HG03558 (cell line): Measurements from ENCODE around the gene ABI2.
"Not testable (repeated sequence)": the region's sequence is repeated elsewhere in the genome, so short reads cannot be mapped to it uniquely, and the experiment has no call there.

Source experiments
- ATAC-seq: cut with Tn5 transposase; IDR thresholded peaks from one replicate; pipeline ENCODE4 v1.9.1; 2021; ENCODE audit warnings: moderate number of reproducible peaks; ENCODE audit not compliant: unreplicated experiment; ENCODE audit errors: extremely low read depth

ABI2 gene

DNA sequence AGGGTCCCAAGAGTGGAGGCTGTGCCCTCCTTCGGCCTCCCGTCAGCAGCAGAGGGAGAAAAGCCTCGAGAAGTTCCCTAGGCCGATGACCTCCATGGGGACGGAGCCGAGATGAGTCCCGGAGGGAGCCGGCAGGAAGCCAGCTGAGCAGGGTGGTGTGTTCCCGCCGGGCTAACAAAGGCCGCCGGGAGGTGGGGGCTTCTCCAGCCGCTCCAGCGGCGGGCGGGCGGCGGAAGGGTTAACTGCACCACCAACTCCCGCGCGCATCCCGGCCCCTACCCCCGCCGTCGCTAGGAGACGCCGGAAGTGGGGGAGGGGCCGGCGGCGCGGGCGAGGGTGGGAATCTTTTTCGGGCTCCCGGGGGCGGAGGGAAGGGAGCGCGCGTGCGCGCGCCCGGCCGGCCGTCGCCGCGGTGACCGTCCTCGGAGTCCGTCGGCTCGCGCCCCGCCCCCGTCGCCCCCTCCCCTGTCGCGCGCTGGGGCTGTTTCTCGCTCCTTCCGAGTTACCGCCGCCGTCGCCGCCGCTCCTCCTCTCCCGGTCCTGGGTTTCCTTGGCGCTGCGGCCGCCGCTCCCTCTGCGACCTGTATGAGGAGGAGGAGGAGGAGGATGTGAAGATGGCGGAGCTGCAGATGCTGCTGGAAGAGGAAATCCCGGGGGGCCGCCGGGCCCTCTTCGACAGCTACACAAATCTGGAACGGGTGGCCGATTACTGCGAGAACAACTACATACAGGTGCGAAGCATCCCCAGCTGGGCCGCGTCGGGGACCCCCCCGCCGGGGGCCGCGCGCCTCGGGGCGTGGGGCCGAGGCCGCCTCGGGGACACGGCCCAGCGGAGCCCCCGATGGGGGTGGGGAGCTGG is at the start of gene ABI2:
Gene ABI2, plus strand, starts transcription at position 494 of the 859 bp plus-strand sequence. Its CDS starts 121 bp downstream, at position 615.
- no peak for ATAC-seq

- ATAC-seq = no peak
Observed at GRCh38 chr2:203279288-203279687, 48.9 kb upstream of the ABI2 start.

GRCh38 chr2:203280428-203281064 is 47.6 kb upstream of the ABI2 start:
- ATAC-seq = no peak

DNA sequence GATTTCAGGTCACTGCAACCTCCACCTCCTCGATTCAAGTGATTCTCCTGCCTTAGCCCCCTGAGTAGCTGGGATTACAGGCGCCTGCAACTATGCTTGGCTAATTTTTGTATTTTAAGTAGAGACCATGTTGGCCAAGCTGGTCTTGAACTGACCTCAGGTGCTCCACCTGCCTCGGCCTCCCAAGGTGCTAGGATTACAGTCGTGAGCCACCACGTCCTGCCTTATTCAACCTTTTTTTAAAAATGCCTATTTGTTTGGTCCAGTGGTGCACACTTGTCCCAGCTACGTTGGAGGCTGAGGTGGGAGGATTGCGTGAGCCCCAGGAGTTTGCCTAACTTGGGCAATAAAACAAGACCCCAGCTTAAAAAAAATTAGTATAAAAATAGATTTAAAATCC is 46.1 kb upstream of the ABI2 start:
- ATAC-seq = no peak

GRCh38 chr2:203286532-203286931 is 41.7 kb upstream of the ABI2 start:
- ATAC-seq = no peak

DNA sequence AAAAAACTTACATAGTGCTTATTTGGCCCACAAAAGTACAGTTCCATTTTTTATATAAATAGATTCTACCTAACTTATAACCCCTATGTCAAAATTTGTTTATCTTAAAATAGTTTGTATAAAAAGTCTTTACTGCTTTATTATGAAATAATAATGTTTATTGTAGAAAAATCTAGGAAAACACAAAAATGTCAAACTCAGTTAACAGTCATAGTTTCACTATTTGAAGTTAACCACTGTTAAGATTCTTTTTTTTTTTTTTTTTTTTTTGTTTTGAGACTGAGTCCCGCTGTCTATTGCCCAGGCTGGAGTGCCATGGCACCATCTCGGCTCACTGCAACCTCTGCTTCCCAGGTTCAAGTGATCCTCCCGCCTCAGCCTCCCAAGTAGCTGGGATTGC is 26.5 kb upstream of the ABI2 start:
- ATAC-seq = no peak

- not testable (repeated sequence) for ATAC-seq
Observed at GRCh38 chr2:203302586-203302985, 25.6 kb upstream of the ABI2 start.

DNA sequence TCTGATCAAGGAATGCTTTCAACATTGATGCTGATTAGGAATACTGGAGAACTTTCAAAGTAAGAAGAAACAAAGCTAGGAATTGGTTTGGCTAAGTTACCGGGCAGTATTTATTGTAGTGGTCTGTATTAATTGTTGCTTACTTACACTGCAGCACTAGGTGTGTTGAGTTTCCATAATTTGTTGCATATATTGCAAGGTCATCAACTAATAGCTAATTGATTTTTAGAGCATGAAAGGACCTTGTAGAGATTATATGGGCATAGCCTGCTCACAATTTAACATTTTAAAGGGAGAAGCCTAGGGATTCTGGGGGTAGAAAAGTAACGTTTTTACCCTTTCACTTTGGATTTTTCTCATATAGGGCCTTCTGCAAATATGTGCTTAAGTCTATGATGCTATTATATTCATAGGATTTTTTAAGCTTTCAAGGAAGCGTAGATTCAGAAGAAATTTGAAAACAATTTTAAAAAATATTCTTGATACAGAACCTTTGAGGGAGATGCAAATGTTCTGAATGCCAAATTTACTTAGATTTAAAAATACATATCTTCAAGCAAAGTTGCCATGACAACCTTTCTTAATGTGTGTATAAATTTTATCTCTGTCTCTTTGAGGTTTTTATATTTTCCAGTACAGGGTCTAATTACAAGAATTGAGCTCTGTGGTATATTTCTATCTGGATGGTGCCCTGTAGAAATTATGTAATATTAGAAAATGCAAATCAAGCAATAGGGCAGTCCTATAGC is 17.3 kb upstream of the ABI2 start:
- ATAC-seq = no peak

- no peak for ATAC-seq
Observed at GRCh38 chr2:203326356-203326755, 1.8 kb upstream of the ABI2 start.

GRCh38 chr2:203327582-203327900 is 653 bp upstream of the ABI2 start:
- ATAC-seq = no peak

GRCh38 chr2:203328760-203329540 is 756 bp downstream of the ABI2 start:
- ATAC-seq = no peak

DNA sequence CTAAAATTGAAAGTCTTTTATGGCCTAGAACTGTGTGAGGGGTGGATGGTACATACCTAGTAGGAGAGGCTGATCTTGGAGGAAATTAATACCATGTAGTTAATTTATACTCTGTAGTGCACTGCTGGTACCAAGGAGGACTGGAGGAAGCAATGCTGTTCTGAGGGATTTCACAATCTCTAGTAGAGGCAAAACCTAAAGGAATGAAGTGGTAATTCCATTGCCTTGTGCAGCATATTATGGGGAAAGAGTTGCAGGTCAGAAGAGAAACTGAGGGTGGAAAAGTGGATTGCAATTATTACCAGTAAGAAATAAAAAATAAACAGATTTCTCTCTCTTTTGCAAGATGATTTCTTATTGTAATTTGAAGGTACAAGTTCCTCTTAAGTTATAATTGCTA is 2.2 kb downstream of the ABI2 start:
- ATAC-seq = no peak

GRCh38 chr2:203338322-203338721 is 10.1 kb downstream of the ABI2 start:
- no peak for ATAC-seq

DNA sequence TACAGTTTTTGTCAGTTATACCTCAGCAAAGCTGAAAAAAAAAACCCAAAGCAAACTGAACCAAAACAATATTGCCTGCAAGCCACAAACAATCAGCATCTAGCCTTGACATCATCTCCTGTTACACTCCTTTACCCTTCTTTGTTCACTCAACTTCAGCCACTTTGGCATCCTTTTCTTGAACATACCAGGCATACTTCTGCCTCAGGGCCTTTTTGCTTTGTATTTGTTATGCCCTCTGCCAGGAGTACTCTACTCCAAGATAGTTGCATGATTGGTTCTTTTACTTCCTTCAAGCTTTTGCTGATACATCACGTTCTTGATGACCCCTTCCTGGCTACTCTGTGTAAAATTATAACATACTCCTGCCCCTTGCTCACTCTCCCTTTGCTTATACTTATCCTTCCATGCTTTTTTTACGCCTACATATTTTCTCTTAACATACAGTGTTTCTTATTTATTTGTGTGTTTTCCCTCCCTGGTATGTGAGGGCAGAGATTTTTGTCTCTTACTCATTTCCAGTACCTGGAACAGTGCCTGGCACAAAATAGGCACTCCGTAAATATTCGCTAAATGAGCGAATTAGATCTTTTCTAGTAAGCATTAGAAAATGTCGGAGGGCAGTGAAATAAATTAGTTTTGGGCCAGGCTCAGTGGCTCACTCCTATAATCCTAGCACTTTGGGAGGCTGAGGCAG is 12.7 kb downstream of the ABI2 start:
- ATAC-seq = no peak

GRCh38 chr2:203341741-203342310 is 13.6 kb downstream of the ABI2 start:
- ATAC-seq = no peak

DNA sequence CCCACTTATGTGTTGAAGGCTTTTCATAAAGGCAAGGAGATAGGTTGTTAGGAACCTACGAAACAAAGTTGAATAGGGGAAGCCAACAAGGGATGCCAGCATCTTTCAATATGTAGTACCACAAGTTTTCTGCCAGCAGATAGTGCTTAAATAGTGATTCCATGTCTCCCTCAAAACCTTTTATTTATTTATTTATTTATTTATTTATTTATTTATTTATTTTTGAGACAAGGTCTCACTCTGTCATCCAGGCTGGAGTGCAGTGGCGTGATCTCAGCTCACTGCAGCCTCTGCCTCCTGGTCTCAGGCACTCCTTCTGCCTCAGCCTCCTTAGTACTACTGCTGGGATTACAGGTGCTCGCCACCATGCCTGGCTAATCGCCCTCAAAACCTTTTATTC is 14.2 kb downstream of the ABI2 start:
- not testable (repeated sequence) for ATAC-seq

GRCh38 chr2:203344667-203345066 is 16.5 kb downstream of the ABI2 start:
- no peak for ATAC-seq

DNA sequence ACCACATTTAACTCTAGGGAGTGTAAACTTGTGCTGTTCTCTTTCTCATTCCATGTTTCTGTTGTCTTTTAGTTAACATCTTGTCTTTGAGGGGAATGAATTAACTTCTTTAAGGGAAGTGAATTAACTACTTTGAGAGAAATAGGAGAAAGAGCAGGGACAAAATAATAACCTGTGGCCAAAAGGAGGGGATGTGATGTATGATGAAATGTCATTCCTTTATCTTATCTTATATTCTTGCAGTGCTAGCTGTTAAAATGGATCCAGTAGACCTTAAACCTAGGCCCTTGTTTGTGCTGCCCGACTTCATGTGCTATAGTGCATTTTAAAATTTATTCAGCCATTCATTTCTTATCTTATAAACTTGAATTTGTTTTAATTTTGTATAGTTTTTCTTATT is 18.4 kb downstream of the ABI2 start:
- no peak for ATAC-seq

GRCh38 chr2:203347375-203347774 is 19.2 kb downstream of the ABI2 start:
- ATAC-seq = no peak
